Measurements from ENCODE around the gene GPR18.
"Not testable (repeated sequence)": the region's sequence is repeated elsewhere in the genome, so short reads cannot be mapped to it uniquely, and the experiment has no call there.

Gene GPR18

DNA sequence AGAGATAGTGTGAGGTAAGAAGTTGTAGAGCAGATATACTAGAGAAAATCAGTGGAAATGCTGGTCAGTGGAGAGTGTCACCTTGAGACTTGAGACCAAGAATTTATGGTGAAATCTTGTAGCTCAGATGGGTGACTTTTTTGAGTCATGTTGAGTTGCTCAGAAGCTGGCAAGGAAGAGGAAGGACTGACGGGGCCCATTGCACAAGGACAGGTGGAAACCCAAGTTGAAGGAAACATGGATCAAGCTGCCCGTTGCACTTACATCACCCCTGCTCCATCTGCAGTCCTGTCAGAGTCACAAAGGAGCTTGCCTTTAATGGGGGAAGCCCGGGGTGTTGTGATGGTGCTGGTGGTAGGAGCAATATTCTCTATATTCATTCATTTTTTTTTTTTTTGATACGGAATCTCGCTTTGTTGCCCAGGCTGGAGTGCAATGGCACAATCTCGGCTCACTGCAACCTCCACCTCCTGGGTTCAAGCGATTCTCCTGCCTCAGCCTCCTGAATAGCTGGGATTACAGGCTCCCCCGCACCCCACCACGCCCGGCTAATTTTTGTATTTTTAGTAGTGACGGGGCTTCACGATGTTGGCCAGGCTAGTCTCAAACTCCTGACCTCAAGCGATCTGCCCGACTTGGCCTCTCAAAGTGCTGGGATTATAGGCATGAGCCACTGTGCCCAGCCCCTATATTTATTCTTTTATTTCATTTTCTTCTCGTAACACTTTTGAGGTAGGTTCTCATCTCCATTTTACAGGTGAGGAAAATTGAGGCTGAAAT, 30.1 kb downstream of the GPR18 start:
- DNase-seq: no peak

DNA sequence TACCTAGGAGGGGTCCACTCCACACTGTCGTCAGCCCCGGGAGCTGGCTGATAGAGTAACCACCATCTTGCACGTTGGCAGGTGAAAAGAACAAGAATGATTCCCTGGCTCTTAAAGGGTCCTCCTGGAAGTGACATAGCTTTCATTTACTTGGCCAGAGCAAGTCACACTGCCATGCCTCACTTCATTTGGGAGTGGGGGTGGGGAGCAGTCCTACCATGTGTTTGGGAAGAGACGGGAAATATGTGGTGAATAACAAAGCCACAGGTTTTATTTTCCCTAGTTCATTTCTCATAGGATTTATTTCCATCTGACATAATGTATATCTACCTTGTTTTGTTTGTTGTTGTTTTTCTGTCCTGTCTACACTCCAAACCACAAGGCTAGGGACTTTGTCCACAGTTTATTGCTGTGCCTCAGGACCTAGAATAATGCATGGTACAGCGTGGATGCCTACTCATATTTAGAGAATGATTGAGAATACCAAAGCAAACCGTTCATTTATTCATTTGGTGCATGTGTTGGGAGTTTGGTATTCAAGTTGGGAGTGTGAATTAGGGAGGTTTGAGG, 30.8 kb downstream of the GPR18 start:
- DNase-seq: no peak

DNA sequence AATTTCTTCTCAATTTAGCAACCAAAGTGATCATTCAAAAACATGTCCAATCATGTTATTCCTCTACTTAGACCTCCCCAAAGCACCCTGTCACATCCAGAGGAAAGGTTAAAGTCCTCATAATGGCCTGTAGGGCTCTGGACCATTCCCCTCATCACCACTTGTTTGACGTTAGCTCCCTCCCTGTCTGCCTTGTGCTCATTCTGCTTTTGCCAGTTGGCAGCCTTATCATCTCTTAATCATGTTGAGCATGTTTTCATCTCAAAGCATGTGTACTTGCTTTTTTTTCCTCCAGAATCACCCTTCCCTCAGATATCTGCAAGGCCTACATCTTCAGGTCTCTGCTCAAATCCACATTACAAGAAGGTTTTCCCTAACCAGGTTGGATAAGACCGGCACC, 31.7 kb downstream of the GPR18 start:
- DNase-seq: no peak

DNA sequence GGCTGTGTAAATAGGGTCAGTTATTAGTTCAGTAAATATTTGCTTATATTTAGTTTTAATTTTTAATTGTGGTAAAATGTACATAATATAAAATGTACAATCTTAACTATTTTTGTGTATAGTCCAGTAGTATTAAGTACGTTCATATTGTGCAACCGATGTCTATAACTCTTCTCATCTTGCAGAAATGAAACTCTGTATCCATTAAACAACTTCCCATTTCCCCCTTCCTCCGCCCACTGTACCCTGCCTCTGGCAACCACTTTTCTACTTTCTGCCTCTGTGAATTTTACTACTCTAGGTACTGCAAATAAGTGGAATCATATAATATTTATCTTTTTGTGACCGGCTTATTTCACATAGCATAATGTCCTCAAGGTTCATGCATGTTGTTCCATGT, 33.1 kb downstream of the GPR18 start:
- DNase-seq: no peak

DNA sequence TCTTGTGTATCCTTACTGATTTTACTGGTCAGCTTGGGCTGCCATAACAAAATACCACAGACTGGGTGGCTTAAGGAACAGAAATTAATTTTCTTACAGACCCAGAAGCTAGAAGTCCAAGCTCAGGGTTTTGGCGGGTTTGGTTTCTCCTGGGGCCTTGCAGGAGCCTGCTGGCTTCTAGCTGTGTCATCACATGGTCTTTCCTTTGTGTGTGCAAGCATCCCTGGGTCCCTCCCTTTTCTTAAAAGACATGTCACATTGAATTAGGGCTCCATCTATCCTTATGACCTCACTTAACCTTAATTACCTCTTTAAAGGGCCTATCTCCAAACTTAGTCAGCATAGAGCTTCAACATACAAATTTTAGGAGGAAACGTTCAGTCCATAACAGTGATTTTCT, 34.2 kb downstream of the GPR18 start:
- no peak for DNase-seq

DNA sequence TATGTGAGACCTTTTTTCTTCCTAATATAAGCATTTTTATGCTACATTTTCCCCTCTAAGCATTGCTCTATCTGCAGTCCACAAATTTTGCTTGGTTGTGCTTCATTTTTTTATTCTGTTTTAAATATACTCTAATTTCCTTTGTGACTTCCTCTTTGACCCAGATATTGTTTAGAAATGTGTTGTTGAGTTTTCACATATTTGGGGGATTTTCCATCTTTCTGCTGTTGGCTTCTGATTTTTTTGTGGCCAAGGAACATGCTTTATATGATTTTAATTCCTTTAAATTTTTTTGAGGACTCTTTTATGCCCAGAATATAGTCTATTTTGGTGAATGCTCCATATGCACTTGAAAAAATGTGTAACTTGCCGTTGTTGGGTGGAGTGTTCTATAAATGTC, 34.6 kb downstream of the GPR18 start:
- no peak for DNase-seq

DNA sequence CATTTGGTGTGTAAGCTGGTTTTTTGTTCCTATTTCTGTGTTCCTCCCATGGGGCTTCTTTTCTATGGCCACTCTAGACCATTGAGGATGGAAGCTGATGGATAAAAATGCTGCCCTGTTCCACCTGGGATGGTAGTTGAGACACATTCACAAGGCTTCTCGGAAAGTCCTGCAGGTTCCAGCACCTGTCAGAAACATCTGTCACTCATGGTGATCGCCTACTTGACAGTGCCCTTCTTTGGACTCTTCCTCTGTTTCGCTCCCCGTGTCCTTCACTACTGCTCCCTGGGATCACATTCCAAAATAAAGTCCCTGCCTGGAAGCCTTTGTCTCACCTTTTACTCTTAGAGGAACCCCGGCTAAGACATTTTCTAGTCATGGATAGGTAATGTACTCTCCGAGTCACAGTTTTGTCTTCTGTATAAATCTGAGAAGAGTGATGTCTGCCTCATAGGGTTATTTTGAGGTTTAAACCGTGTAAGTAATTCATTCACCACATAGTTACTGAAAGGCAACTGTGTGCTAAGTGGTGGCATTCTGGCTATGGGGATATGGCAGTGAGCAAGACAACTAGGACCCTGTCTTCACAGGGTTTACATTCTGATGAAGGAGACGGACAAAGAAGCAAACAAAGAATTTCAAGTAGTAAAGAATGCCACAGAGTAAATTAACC, 36.5 kb downstream of the GPR18 start:
- DNase-seq: no peak

DNA sequence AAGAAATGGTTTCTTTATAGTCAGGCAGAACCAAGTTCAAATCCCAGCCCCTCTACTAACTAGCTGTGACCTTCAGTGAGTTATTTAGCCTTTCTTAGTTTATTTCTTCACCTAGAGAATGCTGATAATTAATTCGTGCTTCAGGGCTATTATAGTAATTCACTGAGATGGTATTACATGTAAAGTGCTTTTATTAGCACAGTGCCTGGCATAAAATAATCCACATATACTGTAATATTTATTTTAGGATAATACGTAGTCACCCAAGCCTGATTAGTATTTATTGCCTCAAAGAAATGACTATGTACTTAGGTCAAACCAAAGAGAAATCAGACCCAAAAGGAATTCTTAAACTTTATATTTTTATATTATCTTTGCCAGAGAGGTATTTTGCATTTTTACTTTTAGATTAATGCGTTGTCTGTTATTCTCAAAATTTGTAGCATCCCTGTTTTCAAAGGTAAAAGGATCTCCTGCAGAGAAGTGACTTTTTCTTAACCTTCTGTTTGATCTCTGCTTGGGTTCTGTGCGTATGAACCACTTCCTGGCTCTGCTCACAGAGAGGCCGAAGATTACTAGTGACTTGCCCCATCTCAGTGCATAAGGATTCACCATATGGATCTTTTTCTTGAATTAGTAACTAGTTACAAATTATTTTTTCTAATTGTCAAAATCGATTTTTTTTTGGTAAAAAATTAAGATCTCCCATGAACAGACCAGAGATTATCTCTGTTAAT, 37.8 kb downstream of the GPR18 start:
- DNase-seq: peak; percentile 58

DNA sequence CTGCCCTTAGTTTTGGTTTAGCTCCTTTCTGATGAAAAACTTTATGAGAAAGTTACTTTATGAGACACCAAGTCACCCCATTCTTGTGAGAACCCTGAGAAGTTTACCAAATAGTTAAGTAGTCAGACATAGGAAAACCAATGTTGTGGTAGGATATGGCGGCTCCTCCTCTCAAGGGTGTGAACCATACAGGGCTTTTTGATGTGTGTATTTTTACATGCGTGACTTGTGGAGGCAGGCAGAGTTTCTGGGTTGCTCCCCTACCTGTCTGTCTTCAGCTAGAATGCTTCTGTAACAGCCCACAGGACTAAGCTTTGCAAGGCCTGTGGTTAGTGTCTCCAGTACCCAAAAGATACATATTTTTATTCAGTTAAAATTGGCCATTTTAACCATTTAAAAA, 39.2 kb downstream of the GPR18 start:
- DNase-seq: peak; percentile 82

DNA sequence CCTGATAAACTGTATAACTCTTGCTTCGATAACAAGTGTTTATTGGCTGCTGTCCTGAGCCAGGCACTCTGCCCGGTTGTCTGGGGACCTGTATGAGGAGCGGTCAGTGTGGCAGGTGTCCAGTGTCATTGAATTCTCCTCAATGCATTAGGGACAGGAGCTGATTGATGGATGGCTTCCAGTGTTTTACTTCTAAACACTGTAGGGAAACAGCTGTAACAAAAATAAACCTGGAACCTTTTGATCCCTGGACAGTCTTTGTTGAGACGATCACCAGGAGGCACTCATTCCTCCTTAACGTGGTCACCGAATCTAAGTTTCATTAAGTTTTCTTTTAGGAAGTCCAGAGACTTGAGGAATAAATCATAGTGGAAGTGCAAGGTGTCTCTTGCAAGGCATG, 39.6 kb downstream of the GPR18 start:
- no peak for DNase-seq

DNA sequence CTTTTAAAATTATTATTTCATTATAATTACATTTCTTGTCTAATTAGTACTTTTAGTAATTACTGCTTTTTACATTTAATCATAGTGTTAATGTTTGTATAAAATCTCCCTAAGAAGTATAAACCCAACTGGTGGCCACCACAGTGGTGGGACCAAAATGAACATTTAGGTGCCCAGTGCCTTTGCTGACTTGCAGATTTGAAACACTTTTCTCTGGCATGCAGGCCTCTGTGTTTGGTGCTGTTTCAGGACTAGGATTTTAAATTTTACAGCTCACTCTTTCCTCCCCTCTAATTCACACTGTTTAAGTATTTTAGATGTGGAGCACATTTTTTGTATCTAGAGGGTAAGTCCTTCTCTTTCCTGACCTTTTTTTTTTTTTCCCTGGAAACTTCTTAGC, 40.1 kb downstream of the GPR18 start:
- no peak for DNase-seq

DNA sequence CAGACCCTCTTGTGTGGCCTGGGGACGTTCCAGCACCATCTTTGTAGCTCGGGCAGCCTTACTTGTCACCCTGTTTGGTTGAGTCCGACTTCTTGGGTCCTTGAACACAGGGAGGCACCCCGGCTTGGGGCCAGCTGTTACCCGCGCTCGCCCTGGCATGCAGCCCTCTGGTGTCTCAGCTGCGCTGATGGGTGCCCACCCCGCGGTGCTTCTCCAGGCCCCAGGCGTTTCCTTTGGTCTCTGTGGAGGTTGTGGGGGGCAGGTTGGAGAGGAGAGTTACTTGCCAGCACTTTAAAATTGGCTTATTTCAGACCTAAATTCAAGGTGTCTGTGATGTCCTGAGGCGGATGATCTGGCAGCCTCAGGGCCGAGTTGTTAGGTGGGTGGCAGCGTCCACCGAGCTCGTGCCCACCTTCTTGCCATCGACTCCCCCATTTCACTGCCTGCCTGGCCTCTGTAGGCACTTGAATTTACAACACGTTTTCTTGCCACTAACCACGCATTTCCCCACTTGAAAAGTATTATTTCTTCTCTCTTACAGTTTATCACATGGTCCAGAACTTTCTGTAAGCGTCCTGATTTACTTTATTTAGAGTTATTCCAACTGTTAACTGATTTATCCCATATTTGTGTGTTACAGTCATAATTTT, 40.6 kb downstream of the GPR18 start:
- DNase-seq: no peak

DNA sequence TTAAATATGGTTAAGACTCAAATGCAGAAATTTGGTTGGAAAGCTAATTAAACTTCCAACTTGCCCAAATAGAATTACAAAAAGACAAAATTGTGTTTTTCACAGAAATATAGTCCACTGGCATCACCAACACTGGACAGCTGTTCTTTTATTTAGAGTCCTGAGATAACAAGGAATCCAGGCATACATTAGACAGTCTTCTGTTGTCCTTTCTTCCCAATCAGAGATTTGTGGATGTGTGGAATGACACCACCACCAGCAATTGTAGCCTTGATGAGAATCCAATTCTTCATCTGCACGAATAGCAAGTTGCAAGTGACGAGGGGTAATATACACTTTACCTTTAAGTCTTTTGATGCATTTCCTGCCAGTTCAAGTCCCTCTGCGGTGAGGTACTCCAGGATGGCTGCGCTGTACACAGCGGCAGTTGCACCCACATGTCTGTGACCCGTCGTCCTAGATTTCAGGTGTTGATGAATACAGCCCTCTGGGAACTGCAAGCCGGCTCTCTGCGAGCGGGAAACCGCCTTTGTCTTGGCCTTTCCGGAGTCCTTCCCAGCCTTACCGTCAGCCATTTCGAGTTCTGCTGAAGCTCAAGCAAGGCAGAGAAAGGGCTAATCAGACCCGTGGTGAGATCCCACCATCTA, 42.9 kb downstream of the GPR18 start:
- peak; percentile 72 for DNase-seq

DNA sequence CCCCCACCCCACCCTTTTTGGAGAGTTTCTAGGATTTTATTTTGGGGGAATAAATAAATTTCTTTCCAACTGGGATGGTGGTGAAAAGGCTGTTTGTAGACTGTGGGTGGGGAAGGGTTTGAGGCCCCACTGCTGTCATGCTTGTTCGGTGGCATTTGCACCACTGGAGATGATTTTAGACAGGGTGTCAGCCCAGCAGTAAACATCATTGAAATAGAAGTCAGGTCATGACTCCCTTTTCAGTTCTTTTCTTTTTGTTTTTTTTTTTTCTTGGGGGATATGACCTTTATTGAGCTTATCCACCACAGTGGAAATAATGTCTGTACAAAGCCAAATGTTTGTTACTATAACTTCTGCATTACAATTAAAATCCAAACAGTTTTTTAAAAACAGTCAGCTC, 43.4 kb downstream of the GPR18 start:
- DNase-seq: no peak

DNA sequence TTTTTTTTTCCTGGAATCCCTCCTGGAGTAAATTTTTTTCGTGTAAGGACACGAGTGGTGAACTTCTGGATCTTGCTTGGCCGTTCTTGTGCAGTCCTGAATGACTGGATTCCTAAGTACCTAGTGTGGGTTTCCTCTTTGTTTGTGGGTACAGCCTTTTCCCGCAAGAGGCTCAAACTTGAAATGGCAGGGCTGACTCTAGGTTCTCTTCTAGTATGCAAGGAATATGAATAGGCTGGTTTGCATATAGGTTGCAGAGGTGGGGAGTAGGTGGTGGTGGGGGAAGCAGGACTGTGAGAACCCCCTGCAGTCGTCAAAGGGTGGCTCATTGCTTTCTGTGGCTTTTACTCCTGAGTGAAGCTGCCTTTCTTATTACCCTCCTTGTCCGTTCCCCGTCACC, 43.9 kb downstream of the GPR18 start:
- DNase-seq: no peak

DNA sequence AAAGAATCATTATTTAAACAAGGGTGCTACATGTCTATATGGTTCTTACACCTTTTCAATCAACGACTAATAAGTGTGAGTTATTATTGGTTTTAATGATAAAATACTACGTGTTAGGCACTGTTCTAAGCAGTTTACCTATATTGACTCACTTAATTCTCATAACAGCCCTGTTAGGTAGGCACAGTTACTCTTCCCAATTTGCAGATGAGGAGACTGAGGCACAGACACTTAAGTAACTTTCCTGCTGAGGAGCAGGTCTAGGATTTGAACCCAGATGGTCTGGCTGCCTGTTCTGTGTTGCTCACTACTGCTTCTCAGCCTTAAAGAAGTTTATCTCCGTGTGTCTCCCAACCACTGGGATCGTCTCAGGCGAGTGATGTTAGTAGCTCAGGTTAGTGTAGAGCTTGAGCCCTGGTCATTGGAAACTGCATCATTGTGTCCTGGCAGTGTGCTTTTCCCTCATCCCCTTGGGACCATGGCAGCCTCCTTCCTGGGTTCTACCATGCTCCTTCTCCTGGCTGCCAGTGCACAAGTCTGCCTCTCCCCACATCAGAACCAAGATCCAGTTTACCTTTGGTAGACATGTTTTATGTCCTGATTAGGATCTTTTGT, 46.7 kb downstream of the GPR18 start:
- no peak for DNase-seq

DNA sequence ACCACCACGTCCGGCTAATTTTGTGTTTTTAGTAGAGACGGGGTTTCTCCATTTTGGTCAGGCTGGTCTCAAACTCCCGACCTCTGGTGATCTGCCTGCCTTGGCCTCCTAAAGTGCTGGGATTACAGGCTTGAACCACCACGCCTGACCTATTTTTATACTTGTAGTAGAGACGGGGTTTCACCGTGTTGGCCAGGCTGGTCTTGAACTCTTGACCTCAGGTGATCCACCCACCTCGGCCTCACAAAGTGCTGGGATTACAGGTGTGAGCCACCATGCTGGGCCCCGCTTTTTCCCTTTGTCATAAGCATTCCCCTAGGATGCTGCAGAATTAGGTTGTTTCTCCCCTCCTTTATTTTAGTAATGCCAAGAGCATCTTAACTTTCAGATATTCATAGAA, 47.6 kb downstream of the GPR18 start:
- DNase-seq: not testable (repeated sequence)

DNA sequence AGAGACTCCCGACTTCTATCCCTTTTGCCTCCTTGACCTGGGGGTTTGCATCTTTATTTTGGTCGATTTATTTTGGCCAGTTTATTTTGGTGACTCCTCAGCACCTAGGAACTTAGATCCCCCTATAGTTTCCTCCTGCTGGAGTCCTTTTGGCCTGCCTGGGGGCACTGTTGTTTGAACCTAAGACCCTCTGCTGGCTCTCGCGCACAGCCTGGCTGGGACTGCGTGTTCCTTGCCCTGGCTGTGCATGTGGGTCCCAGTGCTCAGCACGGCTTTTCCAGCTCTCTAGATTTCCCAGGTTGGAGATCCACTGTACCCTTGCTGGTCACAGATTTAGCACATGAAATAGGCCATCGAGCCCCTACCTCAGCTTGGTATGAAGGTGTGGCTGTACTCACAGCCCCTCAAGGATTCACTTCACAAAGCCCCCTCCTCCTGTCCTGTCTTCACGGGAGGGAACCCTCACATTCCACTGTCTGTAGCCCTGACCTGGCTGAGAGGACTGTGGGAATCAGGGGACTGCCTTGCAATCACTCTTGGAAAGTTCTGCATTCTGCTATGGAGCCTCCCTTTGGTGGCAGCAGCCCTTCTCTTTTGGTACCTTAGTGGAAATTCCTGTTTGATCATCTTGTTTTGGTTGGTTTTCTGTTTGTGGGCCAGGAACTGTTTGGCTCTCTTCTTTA, 49.2 kb downstream of the GPR18 start:
- DNase-seq: no peak

DNA sequence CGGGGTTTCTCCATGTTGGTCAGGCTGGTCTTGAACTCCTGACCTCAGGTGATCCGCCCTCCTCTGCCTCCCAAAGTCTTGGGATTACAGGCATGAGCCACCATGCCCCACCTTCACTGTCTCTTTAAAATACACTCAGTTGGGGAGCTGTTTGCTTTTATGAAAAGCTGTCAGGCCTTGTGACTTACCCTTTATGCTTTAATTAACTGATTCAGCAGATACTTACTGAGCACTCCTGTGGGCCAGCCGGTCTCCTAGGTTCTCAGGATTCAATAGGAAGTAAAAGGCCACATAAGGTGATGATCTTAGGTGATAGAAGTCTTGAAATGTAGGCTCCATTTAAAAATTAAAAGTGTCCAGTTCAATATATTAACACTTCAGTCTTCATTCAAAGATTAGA, 50.0 kb downstream of the GPR18 start:
- DNase-seq: no peak

DNA sequence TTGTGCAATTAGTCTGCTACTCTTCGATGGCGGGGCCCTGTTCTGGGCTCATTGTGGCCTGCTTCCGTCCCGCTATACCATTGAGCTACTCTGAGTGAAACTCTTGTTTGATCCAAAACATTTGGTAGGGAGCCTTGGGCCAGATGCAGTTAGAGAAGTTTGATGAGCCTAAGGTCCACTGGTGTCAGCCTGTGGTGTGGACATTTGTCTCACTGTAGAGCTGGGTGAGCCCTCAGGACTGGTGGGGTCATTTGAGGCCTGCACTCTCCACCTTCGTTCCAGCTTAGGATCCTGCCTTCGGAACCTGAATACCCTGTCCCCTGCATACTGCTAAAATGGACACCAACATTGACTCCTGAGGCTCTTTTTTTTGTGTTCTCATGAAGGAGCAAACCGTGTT, 50.7 kb downstream of the GPR18 start:
- no peak for DNase-seq

DNA sequence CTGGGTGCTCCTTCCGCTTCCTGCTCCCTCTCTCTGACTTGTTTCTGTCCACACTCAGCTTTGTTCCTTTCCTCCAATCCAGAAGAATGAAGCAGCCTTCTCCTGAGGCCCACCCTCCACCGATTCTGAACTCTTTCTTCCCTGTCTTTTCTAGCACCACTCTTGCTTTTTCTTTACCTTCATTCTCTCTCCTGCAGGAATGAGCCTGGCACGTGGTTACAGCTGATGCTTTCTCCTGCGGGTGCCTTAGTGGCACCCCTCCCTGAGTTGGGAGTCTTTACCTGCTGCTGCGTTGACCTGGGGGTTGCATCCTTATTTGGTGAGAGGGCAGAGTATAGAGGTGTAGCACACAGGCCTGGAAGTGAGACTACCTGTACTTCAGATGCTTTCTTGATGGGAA, 51.3 kb downstream of the GPR18 start:
- no peak for DNase-seq

DNA sequence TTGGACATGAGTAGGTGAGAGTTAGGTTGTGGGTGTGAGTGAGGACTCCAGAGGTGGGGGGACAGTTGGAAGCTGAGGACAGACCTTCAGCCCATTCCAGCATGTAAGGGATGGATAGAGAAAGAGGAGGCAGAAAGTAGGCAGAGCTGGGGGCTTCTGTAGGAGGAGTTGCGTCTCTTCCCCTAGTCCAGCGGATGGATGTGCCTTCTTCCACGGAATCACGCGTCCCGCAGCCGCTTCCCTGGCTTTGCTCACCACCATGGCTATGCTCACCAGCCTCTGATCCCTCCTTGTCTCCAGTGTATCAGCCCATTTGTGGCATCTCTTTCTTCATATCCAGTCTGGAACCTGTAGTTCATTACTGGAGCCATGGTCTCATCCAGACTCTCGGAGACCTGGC, 52.0 kb downstream of the GPR18 start:
- DNase-seq: no peak
